ENCODE results near the gene CTCF. TPM values are rescaled to one million over a fixed set of nuclear protein-coding genes. Genes with fewer than 3 reads are reported as not detected.

CTCF gene
- total and polyA plus RNA-seq, 10 of the 15 experiments (the other 5 are each of a cell fraction or from before 2014, with no cell fraction given), result 9.1 to 55.0 (median 41.8) TPM

GRCh38 chr16:67676939-67677338 is 114.6 kb downstream of the CTCF start:
- SMC1A ChIA-PET (ENCODE audit: uncharacterized antibody, unreplicated experiment), result interaction anchor here (0.9 kb wide), 1 partner anchor 10 kb away, joined by 4 read pairs; no protein-coding TSS in a partner anchor
- Histone ChIP-seq H3K79me2 (ENCODE audit: control insufficient read depth, insufficient read depth, low read length) (no peaks in the 10 kb centered on the region), H2AFZ (ENCODE audit: control insufficient read depth, low read depth, low read length) (no peak overlapping the region), H3K27ac (ENCODE audit: control insufficient read depth, insufficient read depth) (no peak overlapping the region), H3K4me2 (ENCODE audit: control insufficient read depth, insufficient read depth) (no peak overlapping the region), H3K9me3 (replicated peaks; ENCODE audit: control insufficient read depth, insufficient read depth, low read length) (no peaks in the 10 kb centered on the region), H3K4me1 (ENCODE audit: control insufficient read depth, insufficient read depth, low read length) (peaks cover 5% of the 10 kb centered on the region), H4K20me1 (ENCODE audit: control insufficient read depth, insufficient read depth) (no peaks in the 10 kb centered on the region), H3K9ac (ENCODE audit: control insufficient read depth, insufficient read depth, low read length) (no peak overlapping the region), H3K36me3 (ENCODE audit: control insufficient read depth in 2 of 2, insufficient read depth in 2 of 2, low read length in 1 of 2) (0 out of 4 replicates have a peak, but pooled peaks cover 0 to 1% of the 10 kb centered on the region in 2 experiments), H3K4me3 (no peak overlapping the region), H3K27me3 (replicated peaks in 1 of 2; ENCODE audit: control insufficient read depth in 2 of 2, insufficient read depth in 2 of 2, low read length in 1 of 2) (no peaks in the 10 kb centered on the region)
- 78% methylated on average over 8 of the region's 8 CpGs for WGBS (ENCODE audit: insufficient coverage, insufficient replicate concordance, low lambda C conversion rate, missing lambda C conversion rate)
- BruUV-seq (replicated peaks), result no TSS peak
- RAD21 ChIA-PET (ENCODE audit: unreplicated experiment), result no interaction called here
- POLR2A ChIA-PET, result interaction anchor here (0.6 kb wide), 1 partner anchor 182 kb away, joined by 4 read pairs; no protein-coding TSS in a partner anchor
- in situ Hi-C loops (cut with MboI) (loop anchor here (5.0 kb wide), 1 partner anchor 250 kb away; no protein-coding TSS in a partner anchor), intact Hi-C loops (cut with micrococcal nuclease; ENCODE audit: unreplicated experiment) (no loop called here)
- ATAC-seq (no peak), DNase-seq (ENCODE audit: low read depth, low spot score) (no peak), FAIRE-seq (no peak)
- CTCF ChIA-PET, result interaction anchor here (0.9 to 1.1 kb wide), 3 partner anchors 9 to 139 kb away, joined by 3 to 6 read pairs (median 5); partner anchors contain the start of gene GFOD2
- TF ChIP-seq KLF5 (IDR thresholded peaks at IDR 0.05; ENCODE audit: partially characterized antibody) (no peak), PAX5 (IDR thresholded peaks at IDR 0.05; ENCODE audit: borderline replicate concordance, low read depth, low read length) (no peak), ZBTB33 (IDR thresholded peaks at IDR 0.05) (no peak), RAD21 (IDR thresholded peaks at IDR 0.05; ENCODE audit: insufficient read depth, low read depth, low read length) (no peak), HDAC2 (IDR thresholded peaks at IDR 0.05) (no peak), SMARCA5 (IDR thresholded peaks at IDR 0.05) (no peak), EZH2 (IDR thresholded peaks at IDR 0.05; ENCODE audit: borderline replicate concordance, control insufficient read depth, low read depth, low read length) (no peak), MYB (IDR thresholded peaks at IDR 0.05; ENCODE audit: borderline replicate concordance, low read depth, low read length) (no peak), POLR2A (IDR thresholded peaks at IDR 0.05; ENCODE audit: low read depth, low read length) (no peak), FOXK2 (IDR thresholded peaks at IDR 0.05) (no peak), RELA (IDR thresholded peaks at IDR 0.05; ENCODE audit: borderline replicate concordance, partially characterized antibody) (no peak), ESRRA (IDR thresholded peaks at IDR 0.05; ENCODE audit: low read length) (no peak), CREB1 (IDR thresholded peaks at IDR 0.05; ENCODE audit: low read depth) (no peak), HSF1 (IDR thresholded peaks at IDR 0.05; ENCODE audit: low read depth, low read length) (no peak), JUND (IDR thresholded peaks at IDR 0.05; ENCODE audit: low read depth, low read length) (no peak), NKRF (conservative IDR thresholded peaks at IDR 0.05) (no peak), USF2 (IDR thresholded peaks at IDR 0.05; ENCODE audit: borderline replicate concordance, low read depth, low read length) (no peak), ZNF274 (IDR thresholded peaks at IDR 0.05; ENCODE audit: insufficient read depth, insufficient read length) (no peak)
